Endodermal cell (in vitro differentiated cells): ENCODE data around the gene DNAJC18. TPM values are rescaled to one million over a fixed set of nuclear protein-coding genes. Genes with fewer than 3 reads are reported as not detected.
A peak's percentile ranks its signal among the peaks of the same experiment; 100 is the strongest.

Experiments used
- DNase-seq: peaks from one replicate; pipeline ENCODE4 v3.0.0-alpha.2; 2017
- H3K27ac ChIP-seq: 2 replicates; pipeline ENCODE4 v1.5.1; 2013; ENCODE audit warnings: mild to moderate bottlenecking, low read depth, low read length, moderate library complexity
- H3K27me3 ChIP-seq: 2 replicates; pipeline ENCODE4 v1.6.1; 2013; ENCODE audit warnings: mild to moderate bottlenecking, low read length, moderate library complexity; ENCODE audit not compliant: insufficient read depth, control insufficient read depth, poor library complexity, severe bottlenecking
- H3K36me3 ChIP-seq: 2 replicates; pipeline ENCODE4 v1.7.0; 2013; ENCODE audit warnings: mild to moderate bottlenecking, low read length, moderate library complexity; ENCODE audit not compliant: control insufficient read depth, insufficient read depth
- H3K4me1 ChIP-seq: one replicate; pipeline ENCODE4 v1.7.0; 2013; ENCODE audit warnings: low read length; ENCODE audit not compliant: control insufficient read depth, insufficient read depth
- H3K4me3 ChIP-seq: 2 replicates; pipeline ENCODE4 v1.5.1; 2013; ENCODE audit warnings: mild to moderate bottlenecking, low read length, moderate library complexity
- H3K9ac ChIP-seq: 2 replicates; pipeline ENCODE4 v1.6.1; 2013; ENCODE audit warnings: mild to moderate bottlenecking, low read length, moderate library complexity; ENCODE audit not compliant: poor library complexity, severe bottlenecking; ENCODE audit errors: extremely low read depth
- H3K9me3 ChIP-seq: 2 replicates; pipeline ENCODE4 v1.6.1; 2013; ENCODE audit warnings: mild to moderate bottlenecking, low read length, moderate library complexity; ENCODE audit not compliant: control insufficient read depth
- H3K27ac Mint-ChIP-seq: 2 replicates; pipeline ENCODE4 v1.8.0; 2020; ENCODE audit warnings: mixed read lengths
- H3K27me3 Mint-ChIP-seq: 2 replicates; pipeline ENCODE4 v1.8.0; 2021; ENCODE audit warnings: mild to moderate bottlenecking, mixed read lengths; ENCODE audit not compliant: insufficient read depth
- H3K36me3 Mint-ChIP-seq: 2 replicates; pipeline ENCODE4 v1.8.0; 2020; ENCODE audit warnings: low read depth, mixed read lengths
- H3K4me1 Mint-ChIP-seq: 2 replicates; pipeline ENCODE4 v1.8.0; 2020; ENCODE audit warnings: mixed read lengths
- H3K4me3 Mint-ChIP-seq: 2 replicates; pipeline ENCODE4 v1.8.0; 2020; ENCODE audit warnings: mild to moderate bottlenecking, moderate library complexity, mixed read lengths
- H3K9me3 Mint-ChIP-seq: 2 replicates; pipeline ENCODE4 v1.8.0; 2020; ENCODE audit warnings: mild to moderate bottlenecking, mixed read lengths
- CTCF ChIP-seq: fragments of 200-600 bp; sonication (generic); conservative IDR thresholded peaks from 2 replicates; pipeline ENCODE4 v1.5.0; 2021; ENCODE audit warnings: antibody characterized with exemption, mild to moderate bottlenecking
- WGBS, 2 experiments: methylation state at CpG; one replicate each; pipeline versions ENCODE4 v1.1.5 to v1.1.7; 2013; ENCODE audit warnings: missing lambda C conversion rate in 2 of 2, mixed read lengths in 1 of 2; ENCODE audit not compliant: insufficient coverage in 1 of 2, insufficient read length in 1 of 2; 5-methylcytosine and 5-hydroxymethylcytosine counted together
- total RNA-seq, 2 donors: library from RNA; stranded (reverse); fragmentation: NEBNext Ultra II Directional in 1 of 2; extraction: Animal tissue kit (Norgen Biotek cat#: 25700) in 1 of 2; gene quantifications; 2 replicates in 1 of 2; 3 replicates in 1 of 2; pipeline ENCODE4 v1.2.1, GENCODE V29; 2021

The DNAJC18 gene
- total RNA-seq, 2 donors from 2014 or later: 21.8 to 26.6 TPM

GRCh38 chr5:139397921-139398320, 41.4 kb downstream of the DNAJC18 start:
- peaks cover 20% of the 10 kb centered on the region for H3K27me3 ChIP-seq
- no peak overlapping the region for H3K9ac ChIP-seq
- no peak for DNase-seq
- H3K4me3 Mint-ChIP-seq: no peak overlapping the region
- H3K4me1 ChIP-seq: peaks cover 7% of the 10 kb centered on the region
- H3K9me3 ChIP-seq: no peaks in the 10 kb centered on the region
- peaks cover 12% of the 10 kb centered on the region for H3K27me3 Mint-ChIP-seq
- H3K36me3 Mint-ChIP-seq: peaks cover 13% of the 10 kb centered on the region
- no peak overlapping the region for H3K27ac ChIP-seq
- H3K27ac Mint-ChIP-seq: no peak overlapping the region
- no peaks in the 10 kb centered on the region for H3K9me3 Mint-ChIP-seq
- 88 to 92% methylated on average over 5 to 6 of the region's 6 CpGs for WGBS, 2 experiments
- peaks cover 25% of the 10 kb centered on the region for H3K4me1 Mint-ChIP-seq
- H3K4me3 ChIP-seq: no peak overlapping the region
- TF ChIP-seq CTCF: no peak
- H3K36me3 ChIP-seq: no peaks in the 10 kb centered on the region

GRCh38 chr5:139396691-139397090, 42.6 kb downstream of the DNAJC18 start:
- H3K9ac ChIP-seq: no peak overlapping the region
- peaks cover 23% of the 10 kb centered on the region for H3K27me3 ChIP-seq
- TF ChIP-seq CTCF: no peak
- Mint-ChIP-seq H3K27ac (peak overlapping the region; percentile 78), H3K4me3 (peak overlapping the region; percentile 68), H3K9me3 (no peaks in the 10 kb centered on the region), H3K27me3 (peaks cover 18% of the 10 kb centered on the region), H3K36me3 (peaks cover 13% of the 10 kb centered on the region), H3K4me1 (peaks cover 24% of the 10 kb centered on the region)
- DNase-seq: peak; percentile 70
- H3K9me3 ChIP-seq: no peaks in the 10 kb centered on the region
- no peak overlapping the region for H3K4me3 ChIP-seq
- H3K4me1 ChIP-seq: peaks cover 7% of the 10 kb centered on the region
- WGBS, 2 experiments: 75 to 85% methylated on average over 2 to 8 of the region's 8 CpGs
- H3K27ac ChIP-seq: no peak overlapping the region
- no peaks in the 10 kb centered on the region for H3K36me3 ChIP-seq

GRCh38 chr5:139395844-139396640, 43.3 kb downstream of the DNAJC18 start:
- H3K9ac ChIP-seq: no peak overlapping the region

More at GRCh38 chr5:139395844-139396640, 43.3 kb downstream of the DNAJC18 start:
- Histone ChIP-seq H3K9me3 (no peaks in the 10 kb centered on the region), H3K4me3 (no peak overlapping the region), H3K27me3 (peaks cover 23% of the 10 kb centered on the region), H3K36me3 (no peaks in the 10 kb centered on the region), H3K4me1 (peaks cover 7% of the 10 kb centered on the region), H3K27ac (no peak overlapping the region)
- Mint-ChIP-seq H3K27me3 (peaks cover 21% of the 10 kb centered on the region), H3K27ac (peak overlapping the region; percentile 78), H3K36me3 (peaks cover 8% of the 10 kb centered on the region), H3K4me3 (peak overlapping the region; percentile 68), H3K4me1 (peaks cover 30% of the 10 kb centered on the region), H3K9me3 (no peaks in the 10 kb centered on the region)
- no peak for TF ChIP-seq CTCF
- DNase-seq: peak; percentile 71
- WGBS, 2 experiments: 66 to 80% methylated on average over 3 to 8 of the region's 8 CpGs
